CD4-positive, alpha-beta T cell treated with Interleukin-1 beta for 1 hour (primary cell): Measurements from ENCODE around the gene USHBP1.

Experiments used
- DNase-seq, 2 donors: peaks; one replicate each; pipeline ENCODE4 v3.0.0-alpha.2; 2020 to 2022

USHBP1 gene, protein sequence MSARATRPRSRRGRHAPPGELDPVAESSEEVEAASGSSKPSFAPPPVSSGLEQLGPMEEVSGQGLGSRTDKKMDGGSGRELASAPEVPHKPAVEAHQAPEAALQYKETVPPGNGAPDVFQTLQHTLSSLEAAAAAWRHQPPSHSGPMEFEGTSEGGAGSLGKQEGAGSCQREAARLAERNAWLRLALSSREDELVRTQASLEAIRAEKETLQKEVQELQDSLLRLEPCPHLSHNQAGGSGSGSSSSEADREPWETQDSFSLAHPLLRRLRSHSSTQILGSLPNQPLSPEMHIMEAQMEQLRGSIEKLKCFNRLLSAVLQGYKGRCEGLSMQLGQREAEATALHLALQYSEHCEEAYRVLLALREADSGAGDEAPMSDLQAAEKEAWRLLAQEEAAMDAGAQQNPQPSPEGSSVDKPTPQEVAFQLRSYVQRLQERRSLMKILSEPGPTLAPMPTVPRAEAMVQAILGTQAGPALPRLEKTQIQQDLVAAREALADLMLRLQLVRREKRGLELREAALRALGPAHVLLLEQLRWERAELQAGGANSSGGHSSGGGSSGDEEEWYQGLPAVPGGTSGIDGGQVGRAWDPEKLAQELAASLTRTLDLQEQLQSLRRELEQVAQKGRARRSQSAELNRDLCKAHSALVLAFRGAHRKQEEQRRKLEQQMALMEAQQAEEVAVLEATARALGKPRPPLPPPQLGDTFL

DNA sequence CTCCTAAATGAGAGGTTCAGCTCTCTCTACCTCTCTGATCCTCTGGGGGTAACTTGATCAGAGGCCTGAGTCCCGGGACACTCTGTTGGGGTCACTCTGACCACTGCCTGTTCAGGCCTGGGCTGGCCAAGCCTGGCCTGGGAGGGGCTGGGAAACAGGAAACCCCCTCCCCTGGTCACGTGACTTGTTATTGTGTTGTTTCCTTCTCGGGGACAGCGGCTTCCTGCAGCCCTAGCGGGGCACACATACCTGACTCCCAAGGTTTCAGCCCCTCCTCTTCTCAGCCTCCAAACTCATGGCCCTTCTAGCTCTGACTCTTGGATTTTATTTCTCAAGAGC is at the start of gene USHBP1:
USHBP1 (minus strand) TSS at position 105 of the 339 bp plus-strand sequence. CDS start 446 bp downstream, outside the sequence.
- peak in 1 of 2 donors; percentile 11 for DNase-seq

DNA sequence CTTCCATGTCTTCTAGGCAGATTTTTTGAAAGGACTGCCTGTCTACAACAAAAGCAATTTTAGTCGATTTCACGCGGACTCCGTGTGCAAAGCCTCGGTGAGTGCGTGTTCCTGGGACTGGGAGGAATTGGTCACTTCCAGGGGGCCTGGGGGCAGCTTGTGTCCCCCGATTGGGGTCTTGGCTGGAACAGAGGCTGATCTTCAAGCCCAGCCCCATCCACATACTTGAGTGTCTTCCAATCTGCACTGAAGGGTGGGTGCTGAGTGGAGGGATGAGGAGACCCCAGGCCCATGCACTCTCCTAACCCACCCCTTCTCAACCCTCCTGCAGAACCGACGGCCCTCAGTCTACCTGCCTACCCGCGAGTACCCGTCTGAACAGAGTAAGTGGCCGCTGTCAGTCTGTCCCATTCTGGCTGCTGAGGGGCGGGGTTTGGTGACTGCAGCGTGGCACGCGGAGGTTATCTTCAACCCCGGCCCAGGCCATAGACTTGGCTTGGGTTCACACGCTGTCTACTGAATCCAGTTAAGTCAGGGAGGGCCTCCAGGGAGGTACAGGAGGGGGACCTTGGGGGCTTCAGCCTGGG is 49.6 kb upstream of the USHBP1 start:
- no peak for DNase-seq

DNA sequence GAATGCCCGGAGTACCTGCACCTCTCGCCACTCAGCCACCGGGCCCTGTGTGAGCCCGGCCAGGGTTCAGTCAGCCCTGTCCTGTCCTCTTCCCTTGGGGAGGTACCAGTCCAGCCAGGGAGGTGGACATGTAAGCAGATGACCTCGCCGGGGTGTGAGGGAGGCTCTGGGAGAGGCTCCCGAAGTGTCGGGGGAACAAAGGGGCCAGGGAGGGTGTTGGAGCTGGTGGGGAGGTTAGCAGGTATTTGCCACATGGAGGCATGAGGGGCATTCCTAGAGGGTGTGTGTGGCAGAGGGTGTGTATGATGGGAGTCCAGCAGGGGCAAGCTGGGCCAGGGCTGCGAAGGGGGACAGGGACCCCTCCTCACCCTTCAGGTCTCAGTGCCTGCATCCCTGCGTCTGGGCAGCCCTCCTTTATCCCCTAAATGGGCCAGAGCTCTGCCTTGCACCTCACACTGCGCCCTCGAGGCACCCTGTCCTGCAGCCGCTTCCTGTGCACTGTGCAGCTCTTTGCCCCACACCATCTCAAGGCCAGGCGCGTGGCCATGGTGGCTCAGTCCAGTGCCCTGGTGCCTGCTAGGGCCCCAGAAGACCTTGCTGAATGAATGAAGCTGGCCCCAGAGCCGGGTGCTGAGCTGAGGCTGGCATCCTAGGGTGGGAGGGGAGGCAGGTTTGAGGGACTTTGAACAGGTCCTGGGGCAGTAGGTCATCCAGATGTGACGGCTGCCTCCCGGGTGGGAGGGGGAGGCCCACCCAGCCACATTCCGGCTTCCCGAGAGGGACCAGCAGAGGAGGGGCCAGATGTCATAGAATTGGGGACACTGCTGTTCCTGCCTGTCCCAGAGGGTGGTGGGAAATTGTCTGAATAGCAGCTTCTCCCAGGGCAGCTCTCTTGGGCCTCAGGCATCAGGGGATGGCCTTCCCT is 47.9 kb upstream of the USHBP1 start:
- no peak for DNase-seq

DNA sequence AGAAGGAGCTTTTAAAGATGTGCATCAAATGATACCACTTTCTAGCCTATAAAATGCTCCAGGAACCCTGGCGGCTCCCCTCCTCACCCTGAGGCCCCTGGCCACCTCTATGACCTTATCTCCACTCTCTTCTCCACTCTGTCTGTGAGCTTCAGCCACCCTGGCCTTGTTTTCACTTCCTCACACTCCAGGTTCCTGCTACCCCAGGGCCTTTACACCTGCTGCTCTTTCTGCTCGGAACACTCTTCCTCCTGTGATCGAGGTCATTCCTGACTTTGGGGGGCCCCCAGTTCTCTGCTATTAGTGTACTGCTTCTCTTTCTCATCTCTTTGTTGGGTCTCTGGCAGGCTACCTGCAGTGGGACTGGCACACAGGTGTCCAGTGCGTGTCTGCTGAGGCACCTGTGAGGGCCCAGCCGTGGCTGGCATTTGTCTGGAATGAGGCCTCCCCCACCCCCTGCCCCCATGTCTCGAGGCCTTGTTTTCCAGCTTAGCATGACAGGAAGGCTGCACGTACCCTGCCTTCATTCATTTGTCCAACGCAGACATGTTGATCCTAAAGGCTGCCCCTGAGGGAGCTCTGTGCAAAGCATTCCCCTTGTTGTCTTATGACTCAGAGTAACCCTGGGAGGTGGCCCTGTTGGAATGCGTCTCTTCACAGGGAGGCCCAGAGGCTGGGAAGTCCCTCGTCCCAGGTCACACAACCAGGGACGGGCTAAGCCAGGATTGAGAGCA is 47.1 kb upstream of the USHBP1 start:
- no peak for DNase-seq

DNA sequence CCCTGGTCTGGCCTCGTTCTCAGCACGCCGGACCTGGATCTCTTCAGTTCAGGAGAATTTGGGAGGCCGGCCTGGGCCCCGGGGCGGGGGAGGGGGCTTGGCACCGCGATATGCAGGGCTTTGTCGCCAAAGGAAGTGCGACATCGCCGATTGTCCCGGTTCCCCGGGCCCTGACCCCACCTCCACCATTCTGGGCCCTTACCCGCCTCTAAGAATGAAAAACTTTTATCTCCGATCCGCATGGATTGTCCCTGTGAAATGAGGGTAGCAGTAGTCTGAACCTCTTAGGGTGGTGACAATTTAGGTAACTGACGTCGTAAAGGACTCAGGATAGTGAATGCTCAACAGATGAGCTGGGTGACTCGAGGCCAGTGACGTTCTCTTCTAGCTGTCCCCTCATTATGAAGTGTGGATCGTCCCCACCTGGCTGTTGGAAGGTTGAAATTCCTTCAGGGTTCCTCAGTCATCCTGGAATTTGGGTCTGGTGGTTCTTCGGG is 45.5 kb upstream of the USHBP1 start:
- no peak for DNase-seq

DNA sequence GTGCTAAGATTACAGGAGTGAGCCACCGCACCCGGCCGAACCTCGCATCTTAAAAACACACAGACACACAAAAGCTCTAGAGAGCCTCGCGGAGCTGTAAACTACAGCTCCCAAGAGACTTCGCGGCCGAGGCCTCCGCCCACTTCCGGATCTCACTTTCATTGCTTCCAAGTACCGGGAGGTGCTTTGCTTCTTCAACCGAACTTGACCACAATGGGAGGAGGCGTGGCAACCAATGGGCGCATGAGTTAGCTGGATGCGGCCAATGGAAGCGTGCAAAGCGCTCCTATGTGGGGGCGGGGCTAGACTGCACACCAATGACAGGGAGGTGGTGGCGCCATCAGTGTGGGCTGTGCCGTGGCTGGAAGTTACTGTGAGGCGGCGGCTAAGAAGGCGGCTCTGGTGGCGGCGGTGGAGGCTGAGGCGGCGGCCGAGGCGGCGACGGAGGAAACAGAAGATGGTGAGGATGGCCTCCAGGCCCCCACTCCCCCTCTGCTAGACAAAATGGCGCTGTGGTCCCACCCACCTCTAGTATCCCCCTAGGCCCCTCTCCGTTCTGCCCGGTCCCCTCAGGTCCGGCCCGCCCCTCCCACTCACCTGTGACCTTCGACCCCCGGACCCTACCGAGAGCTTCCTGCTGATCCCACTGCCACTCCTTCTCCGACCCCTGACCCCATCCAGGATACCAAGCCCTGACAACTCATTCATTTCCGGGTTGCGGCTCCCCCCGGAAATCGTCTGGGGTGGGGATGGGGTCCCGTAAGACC is 44.8 kb upstream of the USHBP1 start, which contains the start of gene DDA1:
DDA1 (plus strand) TSS at position 366 of the 767 bp plus-strand sequence; CDS start at position 458, 92 bp downstream.
- DNase-seq = peak; percentile 100

DNA sequence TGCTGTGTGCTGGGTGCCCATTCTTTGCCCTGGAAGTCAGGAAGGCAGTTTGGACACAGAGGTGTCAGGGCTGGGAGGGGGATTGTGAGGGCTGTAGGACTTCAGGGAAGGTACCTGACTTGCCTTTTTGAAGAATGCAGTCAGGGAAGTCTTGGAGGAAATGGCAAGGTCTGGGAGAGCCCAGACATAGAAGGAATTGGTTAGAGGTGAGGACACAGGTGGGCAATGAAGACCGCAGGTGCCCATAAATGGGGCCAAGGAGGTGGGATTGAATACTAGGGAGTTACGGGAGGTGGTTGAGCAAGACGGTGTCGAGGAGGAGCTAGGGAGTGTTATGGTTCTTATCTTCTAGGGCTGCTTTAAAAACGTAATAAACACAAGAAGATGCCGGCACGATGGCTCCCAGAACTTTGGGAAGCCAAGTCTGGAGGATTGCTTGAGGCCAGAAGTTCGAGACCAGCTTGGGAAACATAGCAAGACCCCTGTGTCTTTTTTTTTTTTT is 43.4 kb upstream of the USHBP1 start:
- no peak for DNase-seq

DNA sequence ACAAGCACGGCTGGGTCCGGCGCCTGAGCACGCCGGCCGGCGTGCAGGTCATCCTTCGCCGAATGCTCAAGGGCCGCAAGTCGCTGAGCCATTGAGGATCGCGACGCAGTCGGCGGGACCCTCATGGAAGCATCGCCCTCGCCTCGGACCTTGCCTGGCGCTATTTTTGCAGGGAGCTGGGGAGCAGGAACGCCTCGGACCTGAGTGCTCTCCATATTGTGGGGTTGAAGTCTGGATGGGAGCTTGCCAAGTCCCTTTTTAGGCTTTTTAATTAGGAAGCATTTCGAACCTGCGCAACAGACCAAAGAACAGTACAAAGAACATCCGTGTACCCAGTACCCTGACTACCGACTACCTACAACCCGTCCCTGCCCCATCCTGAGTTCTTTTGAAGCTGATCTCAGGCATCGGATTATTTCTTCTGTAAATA is 41.8 kb upstream of the USHBP1 start:
- no peak for DNase-seq

DNA sequence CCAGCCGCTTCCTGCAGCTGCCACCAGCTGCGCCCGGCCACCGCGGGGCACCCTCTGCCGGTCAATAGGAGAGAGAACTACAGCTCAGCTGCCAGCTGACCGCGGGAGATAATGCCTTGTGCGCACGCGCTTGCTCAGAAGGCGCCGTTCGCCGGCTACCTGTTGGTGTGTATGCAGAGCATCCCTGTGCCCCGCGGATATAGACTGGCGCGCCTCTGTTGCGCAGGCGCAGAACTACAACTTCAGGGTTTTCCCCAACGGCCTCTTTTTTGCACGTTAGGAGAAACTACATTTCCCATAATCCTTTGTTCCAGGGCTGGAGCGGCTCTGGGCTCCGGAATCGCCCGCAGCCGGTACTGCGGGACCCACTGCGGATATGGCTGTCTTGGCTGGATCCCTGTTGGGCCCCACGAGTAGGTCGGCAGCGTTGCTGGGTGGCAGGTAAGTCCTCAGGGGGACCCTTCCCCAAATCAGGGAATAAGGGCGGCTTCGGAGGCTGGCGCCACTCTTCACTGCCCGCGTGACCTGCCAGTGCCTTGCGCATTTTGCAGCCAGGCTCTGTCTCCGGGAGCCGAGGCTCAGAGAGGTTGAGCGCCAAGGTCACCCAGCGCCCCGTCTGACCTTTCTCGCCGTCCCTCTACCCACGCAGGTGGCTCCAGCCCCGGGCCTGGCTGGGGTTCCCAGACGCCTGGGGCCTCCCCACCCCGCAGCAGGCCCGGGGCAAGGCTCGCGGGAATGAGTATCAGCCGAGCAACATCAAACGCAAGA is 41.2 kb upstream of the USHBP1 start, which contains the start of gene MRPL34:
MRPL34 (plus strand) TSS at position 356 of the 768 bp plus-strand sequence; CDS start at position 377, 21 bp downstream.
- peak; percentile 98 to 100 for DNase-seq

DNA sequence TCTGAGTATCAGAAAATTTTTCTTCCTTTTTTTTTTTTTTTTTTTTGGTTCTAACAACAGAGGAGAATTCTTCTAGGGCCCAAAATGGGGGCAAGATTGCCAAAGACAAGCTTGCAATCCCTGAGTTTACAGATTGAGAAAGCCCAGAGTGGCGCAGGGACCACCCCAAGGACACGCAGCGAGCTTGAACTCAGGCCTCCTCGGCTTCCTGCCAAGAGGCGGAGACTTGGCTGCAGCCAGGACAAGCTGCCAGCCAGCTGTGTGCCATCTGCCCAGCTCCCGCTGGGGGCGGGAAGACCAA is 40.6 kb upstream of the USHBP1 start:
- DNase-seq = no peak

DNA sequence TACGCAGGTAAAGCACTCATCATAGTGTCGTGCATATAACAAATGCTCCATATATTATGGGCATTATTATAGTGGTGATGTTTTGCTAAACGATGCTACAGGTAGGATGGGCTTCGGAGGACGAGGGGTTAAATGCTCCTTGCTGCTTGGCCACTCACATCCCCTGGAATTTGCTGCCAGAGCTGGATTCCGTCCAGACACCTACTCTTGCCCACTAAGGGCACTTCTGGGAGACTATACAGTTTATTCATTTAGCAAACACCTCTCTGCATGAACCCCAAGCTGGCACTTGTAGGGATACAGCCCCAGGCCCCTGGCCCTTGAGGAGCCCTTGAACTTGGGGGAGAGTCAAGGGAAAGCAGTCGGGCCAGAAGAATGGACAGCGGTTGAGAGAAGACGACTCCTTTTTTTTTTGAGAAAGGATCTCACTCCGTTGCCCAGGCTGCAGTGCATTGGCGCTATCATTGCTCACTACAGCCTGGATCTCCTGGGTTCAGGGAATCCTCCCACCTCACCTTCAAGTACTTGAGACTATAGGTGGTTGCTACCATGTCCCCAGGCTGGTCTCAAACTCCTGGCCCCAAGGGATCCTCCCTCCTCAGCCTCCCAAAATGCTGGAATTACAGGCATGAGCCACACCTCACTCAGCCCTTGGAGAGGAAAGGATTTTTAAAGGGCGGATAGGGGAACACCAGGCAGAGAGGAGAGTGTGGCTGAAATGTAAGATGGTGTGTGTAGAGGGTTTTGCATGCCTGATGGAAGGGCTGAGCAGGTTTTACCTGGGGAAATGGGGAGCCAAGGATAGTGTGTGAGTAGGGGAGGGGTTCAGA is 40.1 kb upstream of the USHBP1 start:
- DNase-seq = no peak

DNA sequence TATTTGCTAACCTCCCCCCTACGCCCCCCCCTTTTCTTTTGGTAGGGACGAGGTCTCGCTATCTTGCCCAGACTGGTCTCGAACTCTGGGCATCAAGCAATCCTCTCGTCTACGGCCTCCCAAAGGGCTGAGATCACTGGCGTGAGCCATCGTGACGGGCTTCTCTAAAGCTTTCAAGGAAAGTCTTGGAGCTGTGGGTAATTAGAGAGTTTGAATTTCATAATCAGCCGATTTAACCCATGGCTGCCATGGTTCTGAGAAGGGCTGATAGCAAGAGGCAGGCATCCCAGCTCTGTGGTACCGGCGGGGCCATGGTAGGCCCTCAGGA is 39.4 kb upstream of the USHBP1 start:
- no peak for DNase-seq

DNA sequence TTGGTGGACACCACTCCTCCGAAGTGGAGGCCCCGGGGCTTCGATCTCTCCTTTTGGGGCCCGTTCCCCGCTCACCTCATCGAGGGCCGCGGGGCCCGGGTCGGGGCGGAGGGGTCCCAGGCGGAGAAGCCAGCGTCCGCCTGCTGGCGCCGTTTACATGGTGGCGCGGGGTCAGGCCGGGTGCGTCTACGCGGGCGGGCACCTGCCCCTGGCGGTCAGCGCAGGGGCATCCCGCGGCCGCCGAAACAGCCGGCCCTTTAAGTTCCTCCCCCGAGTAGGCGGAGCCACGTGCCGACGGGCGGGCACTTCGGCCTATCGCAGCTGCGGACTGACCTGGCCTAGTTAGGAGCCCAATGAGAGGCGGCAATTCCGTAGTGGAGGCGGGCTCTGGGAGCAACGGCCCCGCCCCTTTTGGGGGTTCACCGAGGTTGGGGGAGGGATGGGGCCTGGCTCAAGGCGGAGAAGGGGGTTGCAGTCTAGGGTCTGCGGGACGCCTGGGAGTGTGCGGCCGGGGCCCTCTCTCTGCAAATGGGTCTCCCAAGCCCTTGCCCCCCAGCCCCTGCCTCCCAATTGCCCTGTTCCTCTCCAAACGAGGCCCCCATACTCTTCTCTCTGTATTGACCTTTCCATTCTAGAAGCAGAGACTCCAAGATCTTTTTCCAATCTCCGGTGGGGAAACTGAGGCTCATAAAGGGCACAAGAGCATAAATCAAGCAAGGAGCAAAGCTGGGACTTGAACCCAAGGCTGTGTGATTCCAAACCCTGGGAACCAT is 38.8 kb upstream of the USHBP1 start, which contains the start of gene ABHD8:
ABHD8 (minus strand) TSS at position 259 of the 773 bp plus-strand sequence. CDS start 1,809 bp downstream, outside the sequence.
- DNase-seq = peak; percentile 95

DNA sequence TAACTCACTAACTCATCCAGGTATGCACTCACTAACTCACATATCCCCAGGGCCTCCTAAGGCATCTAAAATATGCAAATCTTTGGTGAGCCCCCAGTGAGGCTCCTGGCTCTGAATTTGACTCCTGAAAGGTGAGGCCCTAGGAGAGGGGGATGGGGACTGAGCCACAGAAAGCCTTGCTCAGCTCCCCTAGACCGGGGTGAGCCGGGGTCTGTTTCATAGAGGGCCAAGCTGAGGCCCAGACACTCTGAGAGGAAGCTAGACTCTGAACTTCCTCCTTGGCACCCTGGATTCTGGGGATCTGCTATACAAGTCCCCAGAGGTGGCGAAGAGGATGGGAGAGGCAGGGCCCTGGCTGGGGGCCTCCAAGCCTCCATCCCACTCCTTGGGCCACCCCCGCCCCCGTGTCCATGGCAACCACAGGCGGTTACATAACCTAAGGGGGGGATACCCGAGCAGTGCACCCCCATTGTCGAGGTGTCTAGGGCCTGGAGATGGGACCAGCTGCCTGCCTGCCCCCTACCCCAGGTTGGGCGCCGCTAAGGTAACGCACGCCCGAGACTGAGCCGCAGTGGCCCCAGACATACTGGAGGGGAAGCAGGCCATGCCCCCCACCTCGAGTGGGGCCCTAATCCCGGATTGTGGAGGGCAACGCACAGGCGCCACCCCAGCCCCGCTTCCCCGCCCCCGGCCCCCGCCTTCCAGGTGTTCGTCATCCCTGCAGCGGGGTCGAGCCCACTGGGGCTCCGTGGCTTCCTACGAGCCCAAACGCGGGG is 38.0 kb upstream of the USHBP1 start:
- peak; percentile 39 to 45 for DNase-seq

DNA sequence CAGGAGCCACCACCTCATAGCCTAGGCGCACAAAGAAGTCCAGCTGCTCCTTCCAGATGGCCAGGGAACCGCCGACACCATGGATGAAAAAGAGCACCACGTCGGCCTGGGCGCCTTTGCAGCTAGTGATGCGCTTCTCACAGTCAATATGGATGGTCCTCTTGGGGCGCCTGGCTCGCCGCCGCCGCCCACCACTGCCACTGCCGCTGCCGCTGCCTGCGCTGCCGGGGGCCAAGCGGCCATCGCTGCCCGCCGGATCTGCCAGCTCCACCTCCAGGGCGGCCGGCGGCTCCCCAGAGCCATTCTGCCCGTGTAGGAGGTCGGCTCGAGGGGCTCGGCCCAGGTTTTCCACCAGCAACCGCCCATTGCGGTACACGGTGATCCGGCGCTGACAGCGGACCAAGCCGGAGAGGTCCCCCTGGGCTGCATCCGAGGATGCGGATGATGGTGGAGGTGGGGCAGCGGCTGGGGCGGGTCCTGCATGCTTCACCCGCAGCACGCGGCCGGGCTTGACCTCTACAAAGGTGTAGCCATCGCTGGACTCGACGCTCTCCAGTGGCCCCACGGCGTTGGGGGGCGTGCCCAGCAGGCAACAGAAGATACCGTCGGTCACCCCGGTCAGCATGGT is 36.6 kb upstream of the USHBP1 start:
- no peak for DNase-seq

DNA sequence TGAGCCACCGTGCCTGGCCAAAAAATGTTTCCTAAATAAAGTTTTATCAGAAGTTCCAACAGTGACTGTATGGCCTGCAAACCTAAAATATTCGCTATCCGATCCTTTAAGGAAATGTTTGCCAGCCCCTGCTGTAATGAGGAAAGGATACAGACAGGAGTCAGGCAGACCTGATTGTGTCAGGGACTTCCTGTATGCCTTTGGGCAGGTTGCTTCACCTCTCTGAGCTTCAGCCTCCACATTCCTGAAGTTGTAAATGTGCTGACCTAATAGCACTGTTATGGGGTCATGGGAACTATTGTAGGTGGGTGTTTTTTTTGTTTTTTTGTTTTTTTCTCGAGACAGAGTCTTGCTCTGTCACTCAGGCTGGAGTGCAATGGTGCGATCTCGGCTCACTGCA is 32.4 kb upstream of the USHBP1 start:
- DNase-seq = no peak

DNA sequence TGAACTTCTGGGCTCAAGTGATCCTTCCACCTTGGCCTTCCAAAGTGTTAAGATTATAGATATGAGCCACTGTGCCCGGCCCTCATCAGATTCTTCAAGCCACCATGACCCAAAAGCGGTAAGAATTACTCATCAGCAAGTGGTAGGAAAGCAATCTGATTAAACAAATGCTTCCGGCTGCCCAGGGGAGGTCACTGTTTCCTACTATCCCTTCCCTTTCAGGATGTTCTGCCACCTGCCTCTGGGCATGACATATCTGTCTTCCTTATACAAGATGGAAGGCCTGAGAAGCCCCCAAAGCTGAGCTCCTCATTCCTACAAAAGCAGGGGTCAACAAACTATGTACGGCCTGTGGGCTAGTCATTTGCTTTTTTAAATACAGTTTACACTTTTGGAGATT is 31.7 kb upstream of the USHBP1 start:
- DNase-seq = no peak
